DOHH2 (cell line): Measurements from ENCODE around the gene EML6.

Experiments used
- H3F3A ChIP-seq: fragments of 200-600 bp; sonication (generic), shearing (Covaris generic); 2 replicates; pipeline ENCODE4 v1.6.0; 2016; ENCODE audit warnings: antibody characterized with exemption, mild to moderate bottlenecking; ENCODE audit not compliant: control insufficient read depth, insufficient read depth
- H3K27ac ChIP-seq: fragments of 200-600 bp; sonication (generic); 2 replicates; pipeline ENCODE4 v1.5.1; 2014; ENCODE audit warnings: low read depth, mild to moderate bottlenecking, low read length, moderate library complexity
- H3K27me3 ChIP-seq: fragments of 200-600 bp; sonication (generic); 2 replicates; pipeline ENCODE4 v1.6.1; 2014; ENCODE audit warnings: mild to moderate bottlenecking, low read length, mixed read lengths; ENCODE audit not compliant: control insufficient read depth
- H3K36me3 ChIP-seq: fragments of 200-600 bp; sonication (generic); 2 replicates; pipeline ENCODE4 v1.6.1; 2014; ENCODE audit warnings: mild to moderate bottlenecking, low read length, moderate library complexity, mixed read lengths; ENCODE audit not compliant: control insufficient read depth
- H3K4me1 ChIP-seq: fragments of 200-600 bp; sonication (generic); 2 replicates; pipeline ENCODE4 v1.6.1; 2014; ENCODE audit warnings: mild to moderate bottlenecking, low read length, mixed read lengths; ENCODE audit not compliant: control insufficient read depth
- H3K4me2 ChIP-seq: fragments of 200-600 bp; sonication (generic); 2 replicates; pipeline ENCODE4 v1.6.0; 2014; ENCODE audit warnings: mild to moderate bottlenecking, low read length, moderate library complexity
- H3K4me3 ChIP-seq: fragments of 200-600 bp; sonication (generic); 2 replicates; pipeline ENCODE4 v1.5.1; 2014; ENCODE audit warnings: mild to moderate bottlenecking, low read length, mixed read lengths
- H3K79me2 ChIP-seq: fragments of 200-600 bp; sonication (generic); 2 replicates; pipeline ENCODE4 v1.6.1; 2014; ENCODE audit warnings: mild to moderate bottlenecking, low read length, mixed read lengths; ENCODE audit not compliant: control insufficient read depth
- H3K9me2 ChIP-seq: fragments of 200-600 bp; sonication (generic); replicated peaks from 2 replicates; pipeline ENCODE4 v1.6.1; 2014; ENCODE audit warnings: mild to moderate bottlenecking, low read length, mixed read lengths; ENCODE audit not compliant: control insufficient read depth
- H3K9me3 ChIP-seq: fragments of 200-600 bp; sonication (generic); 2 replicates; pipeline ENCODE4 v1.6.1; 2014; ENCODE audit warnings: antibody characterized with exemption, low read length, mixed read lengths; ENCODE audit not compliant: control insufficient read depth, insufficient read depth
- H4K20me1 ChIP-seq: fragments of 200-600 bp; sonication (generic); 2 replicates; pipeline ENCODE4 v1.6.0; 2014; ENCODE audit warnings: low read depth, mild to moderate bottlenecking, antibody characterized with exemption, low read length, moderate library complexity; ENCODE audit not compliant: control insufficient read depth, insufficient read depth
- EZH2phosphoT487 ChIP-seq: fragments of 200-600 bp; sonication (generic); IDR thresholded peaks from 2 replicates; pipeline ENCODE4 v1.6.1; 2017; ENCODE audit warnings: borderline replicate concordance, mild to moderate bottlenecking, antibody characterized with exemption, low read length, moderate library complexity, mixed read lengths
- TF ChIP-seq, protein P1 (sequence below): fragments of 200-600 bp; sonication (generic); IDR thresholded peaks from one replicate; pipeline ENCODE4 v1.5.1; 2014; ENCODE audit warnings: antibody characterized with exemption, mild to moderate bottlenecking, low read depth, low read length; ENCODE audit not compliant: poor library complexity, severe bottlenecking

Gene EML6

GRCh38 chr2:54752439-54752838, 29.0 kb downstream of the EML6 start:
- no peak for TF ChIP-seq EZH2phosphoT487
- H4K20me1 ChIP-seq = no peaks in the 10 kb centered on the region
- H3K9me3 ChIP-seq = no peaks in the 10 kb centered on the region
- no peak overlapping the region for H3K27ac ChIP-seq
- H3K4me1 ChIP-seq = peaks cover 48% of the 10 kb centered on the region
- H3K79me2 ChIP-seq = peaks cover 21% of the 10 kb centered on the region
- no peak overlapping the region for H3K4me2 ChIP-seq
- H3K27me3 ChIP-seq = no peaks in the 10 kb centered on the region
- H3K9me2 ChIP-seq = no peaks in the 10 kb centered on the region
- H3F3A ChIP-seq = peaks cover 12% of the 10 kb centered on the region
- H3K4me3 ChIP-seq = no peak overlapping the region
- peaks cover 4% of the 10 kb centered on the region; the same call in 1 of the 2 replicates for H3K36me3 ChIP-seq

GRCh38 chr2:54755641-54756326, 32.3 kb downstream of the EML6 start:
- no peak for TF ChIP-seq EZH2phosphoT487
- TF ChIP-seq, protein P1, sequence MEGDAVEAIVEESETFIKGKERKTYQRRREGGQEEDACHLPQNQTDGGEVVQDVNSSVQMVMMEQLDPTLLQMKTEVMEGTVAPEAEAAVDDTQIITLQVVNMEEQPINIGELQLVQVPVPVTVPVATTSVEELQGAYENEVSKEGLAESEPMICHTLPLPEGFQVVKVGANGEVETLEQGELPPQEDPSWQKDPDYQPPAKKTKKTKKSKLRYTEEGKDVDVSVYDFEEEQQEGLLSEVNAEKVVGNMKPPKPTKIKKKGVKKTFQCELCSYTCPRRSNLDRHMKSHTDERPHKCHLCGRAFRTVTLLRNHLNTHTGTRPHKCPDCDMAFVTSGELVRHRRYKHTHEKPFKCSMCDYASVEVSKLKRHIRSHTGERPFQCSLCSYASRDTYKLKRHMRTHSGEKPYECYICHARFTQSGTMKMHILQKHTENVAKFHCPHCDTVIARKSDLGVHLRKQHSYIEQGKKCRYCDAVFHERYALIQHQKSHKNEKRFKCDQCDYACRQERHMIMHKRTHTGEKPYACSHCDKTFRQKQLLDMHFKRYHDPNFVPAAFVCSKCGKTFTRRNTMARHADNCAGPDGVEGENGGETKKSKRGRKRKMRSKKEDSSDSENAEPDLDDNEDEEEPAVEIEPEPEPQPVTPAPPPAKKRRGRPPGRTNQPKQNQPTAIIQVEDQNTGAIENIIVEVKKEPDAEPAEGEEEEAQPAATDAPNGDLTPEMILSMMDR = peak; percentile 46
- Histone ChIP-seq H3K4me1 (peaks cover 78% of the 10 kb centered on the region), H3K36me3 (peaks cover 5% of the 10 kb centered on the region; the same call in 1 of the 2 replicates), H3K9me3 (no peaks in the 10 kb centered on the region), H3K4me3 (peak overlapping the region; percentile 73), H3F3A (peaks cover 12% of the 10 kb centered on the region), H3K4me2 (peak overlapping the region; percentile 95), H4K20me1 (no peaks in the 10 kb centered on the region), H3K27me3 (no peaks in the 10 kb centered on the region), H3K79me2 (peaks cover 43% of the 10 kb centered on the region), H3K27ac (peak overlapping the region; percentile 92), H3K9me2 (no peaks in the 10 kb centered on the region)

DNA sequence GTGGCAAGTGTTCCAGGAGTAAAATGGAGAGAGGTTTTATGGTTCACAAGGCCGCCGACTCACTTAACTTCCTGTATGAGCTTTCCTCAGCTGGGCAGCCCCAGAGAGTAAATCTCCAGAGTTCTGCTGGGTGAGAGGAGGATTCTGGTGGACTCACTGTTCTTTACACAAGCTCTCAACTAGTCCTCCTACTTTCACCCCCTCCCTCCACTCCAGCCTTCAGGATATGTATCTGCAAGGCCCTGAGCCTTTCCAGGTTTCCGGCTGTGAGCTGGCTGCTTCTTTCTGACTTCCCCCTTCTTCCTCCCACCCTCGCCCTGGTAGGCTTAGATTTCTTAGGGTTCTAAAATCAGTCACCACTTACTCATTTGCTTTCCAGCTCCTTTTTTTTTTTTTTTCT, 34.0 kb downstream of the EML6 start:
- H4K20me1 ChIP-seq = no peaks in the 10 kb centered on the region
- no peaks in the 10 kb centered on the region for H3K9me2 ChIP-seq
- H3F3A ChIP-seq = peaks cover 9% of the 10 kb centered on the region
- H3K36me3 ChIP-seq = peaks cover 5% of the 10 kb centered on the region; the same call in 1 of the 2 replicates
- TF ChIP-seq, protein P1 = no peak
- no peak for TF ChIP-seq EZH2phosphoT487
- H3K79me2 ChIP-seq = peaks cover 43% of the 10 kb centered on the region
- H3K4me1 ChIP-seq = peaks cover 70% of the 10 kb centered on the region
- H3K4me3 ChIP-seq = peak overlapping the region; percentile 73
- H3K27me3 ChIP-seq = no peaks in the 10 kb centered on the region
- no peaks in the 10 kb centered on the region for H3K9me3 ChIP-seq
- peak overlapping the region; percentile 92 for H3K27ac ChIP-seq
- peak overlapping the region; percentile 95 for H3K4me2 ChIP-seq

- Histone ChIP-seq H3F3A (peaks cover 9% of the 10 kb centered on the region), H3K4me2 (peak overlapping the region; percentile 95), H3K36me3 (peaks cover 5% of the 10 kb centered on the region; the same call in 1 of the 2 replicates), H3K9me2 (no peaks in the 10 kb centered on the region), H3K27me3 (no peaks in the 10 kb centered on the region), H3K4me3 (peak overlapping the region; percentile 73), H4K20me1 (no peaks in the 10 kb centered on the region), H3K9me3 (no peaks in the 10 kb centered on the region), H3K4me1 (peaks cover 70% of the 10 kb centered on the region), H3K79me2 (peaks cover 43% of the 10 kb centered on the region), H3K27ac (peak overlapping the region; percentile 92)
- TF ChIP-seq EZH2phosphoT487 = no peak
- TF ChIP-seq, protein P1 = no peak
These were observed 35.5 kb downstream of the EML6 start for GRCh38 chr2:54758951-54759350.
